ENCODE results near the gene GSTK1.

DNA sequence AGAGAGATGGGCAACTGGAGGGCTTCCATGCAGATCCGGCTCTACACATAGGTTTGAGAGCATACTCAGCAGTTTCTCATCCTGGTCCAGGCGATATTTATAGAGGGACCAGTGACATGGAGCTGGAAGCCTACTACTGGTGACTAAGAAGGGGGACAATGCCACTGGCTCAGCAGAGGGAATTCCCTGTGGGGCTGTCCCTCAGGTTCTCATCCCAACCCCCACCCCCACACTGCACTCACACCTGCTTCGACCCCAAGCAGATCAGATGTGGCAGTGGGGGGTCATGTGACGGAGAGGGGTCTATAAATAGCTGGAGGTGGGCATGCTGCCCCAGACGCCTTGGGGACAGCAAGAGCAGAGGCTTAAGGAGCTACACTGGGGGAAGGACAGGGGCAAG is 52.5 kb downstream of the GSTK1 start, which contains the start of gene CLCN1:
- TF ChIP-seq, protein P1, sequence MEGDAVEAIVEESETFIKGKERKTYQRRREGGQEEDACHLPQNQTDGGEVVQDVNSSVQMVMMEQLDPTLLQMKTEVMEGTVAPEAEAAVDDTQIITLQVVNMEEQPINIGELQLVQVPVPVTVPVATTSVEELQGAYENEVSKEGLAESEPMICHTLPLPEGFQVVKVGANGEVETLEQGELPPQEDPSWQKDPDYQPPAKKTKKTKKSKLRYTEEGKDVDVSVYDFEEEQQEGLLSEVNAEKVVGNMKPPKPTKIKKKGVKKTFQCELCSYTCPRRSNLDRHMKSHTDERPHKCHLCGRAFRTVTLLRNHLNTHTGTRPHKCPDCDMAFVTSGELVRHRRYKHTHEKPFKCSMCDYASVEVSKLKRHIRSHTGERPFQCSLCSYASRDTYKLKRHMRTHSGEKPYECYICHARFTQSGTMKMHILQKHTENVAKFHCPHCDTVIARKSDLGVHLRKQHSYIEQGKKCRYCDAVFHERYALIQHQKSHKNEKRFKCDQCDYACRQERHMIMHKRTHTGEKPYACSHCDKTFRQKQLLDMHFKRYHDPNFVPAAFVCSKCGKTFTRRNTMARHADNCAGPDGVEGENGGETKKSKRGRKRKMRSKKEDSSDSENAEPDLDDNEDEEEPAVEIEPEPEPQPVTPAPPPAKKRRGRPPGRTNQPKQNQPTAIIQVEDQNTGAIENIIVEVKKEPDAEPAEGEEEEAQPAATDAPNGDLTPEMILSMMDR (IDR thresholded peaks at IDR 0.05; ENCODE audit: low read depth, low read length, poor library complexity, severe bottlenecking), result no peak
- TF ChIP-seq EZH2phosphoT487 (IDR thresholded peaks at IDR 0.05; ENCODE audit: borderline replicate concordance, low read length), result no peak
